ENCODE measurements around the gene NCKAP5.

NCKAP5 gene

DNA sequence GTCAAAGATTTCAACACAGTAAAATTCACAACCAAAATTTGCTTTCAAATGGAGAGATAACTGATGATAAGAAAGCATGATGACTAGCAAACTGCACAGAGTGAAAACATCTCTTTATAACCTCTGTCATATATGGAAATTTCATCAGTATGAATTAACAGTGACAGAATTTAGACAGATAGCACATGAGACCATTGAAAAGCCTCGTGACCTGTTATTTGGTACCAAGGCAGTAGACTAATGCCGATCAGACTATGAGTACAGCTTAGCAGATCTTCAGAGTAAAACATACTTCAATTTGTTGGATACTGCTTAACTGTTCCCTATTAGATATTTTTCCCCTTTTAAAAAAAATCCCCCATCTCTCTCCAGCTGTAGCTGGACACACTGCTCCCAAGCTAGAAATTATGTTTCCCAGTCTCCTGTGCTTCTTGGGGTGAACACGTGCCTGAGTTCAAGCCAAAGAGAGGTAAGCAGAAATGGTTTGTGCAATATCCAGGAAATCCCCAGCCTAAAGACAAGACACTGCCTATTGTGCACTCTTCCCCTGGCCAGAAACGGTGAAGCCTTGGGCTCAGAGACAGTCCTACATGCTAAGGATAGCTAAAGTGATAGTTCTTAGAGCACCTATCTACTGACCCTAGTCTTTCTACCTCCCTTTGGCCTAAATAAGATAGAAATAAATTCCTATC lies 256.1 kb downstream of the NCKAP5 start:
- TF ChIP-seq POLR2A (IDR thresholded peaks at IDR 0.05; ENCODE audit: low read depth, low read length) (no peak), POLR2AphosphoS5 (IDR thresholded peaks at IDR 0.05; ENCODE audit: low read depth, low read length) (no peak), TAF1 (IDR thresholded peaks at IDR 0.05; ENCODE audit: borderline replicate concordance, low read depth, low read length) (no peak)
- FAIRE-seq (no peak), DNase-seq (ENCODE audit: insufficient read length) (no peak)

DNA sequence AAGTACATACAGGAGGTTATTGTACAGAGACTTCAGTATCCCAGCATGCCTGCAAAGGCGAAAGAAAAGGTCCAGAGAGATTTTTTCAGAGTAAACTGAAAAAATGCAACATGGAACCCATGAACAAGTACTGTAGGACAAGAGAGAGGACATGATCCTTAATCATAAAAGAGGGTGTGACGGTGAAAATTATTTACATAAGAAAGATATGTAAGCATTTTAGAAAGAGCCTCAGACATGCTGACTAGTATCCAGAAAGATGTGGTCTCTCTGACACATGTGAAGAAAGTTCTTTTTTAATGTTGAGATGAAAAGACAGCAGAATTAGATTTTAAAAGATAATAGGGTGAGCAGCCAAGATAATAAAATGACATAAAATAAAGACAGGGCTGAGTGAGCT lies 262.0 kb downstream of the NCKAP5 start:
- FAIRE-seq (no peak), DNase-seq (ENCODE audit: insufficient read length) (no peak)
- TF ChIP-seq POLR2AphosphoS5 (IDR thresholded peaks at IDR 0.05; ENCODE audit: low read depth, low read length) (no peak), TAF1 (IDR thresholded peaks at IDR 0.05; ENCODE audit: borderline replicate concordance, low read depth, low read length) (no peak), POLR2A (IDR thresholded peaks at IDR 0.05; ENCODE audit: low read depth, low read length) (no peak)

DNA sequence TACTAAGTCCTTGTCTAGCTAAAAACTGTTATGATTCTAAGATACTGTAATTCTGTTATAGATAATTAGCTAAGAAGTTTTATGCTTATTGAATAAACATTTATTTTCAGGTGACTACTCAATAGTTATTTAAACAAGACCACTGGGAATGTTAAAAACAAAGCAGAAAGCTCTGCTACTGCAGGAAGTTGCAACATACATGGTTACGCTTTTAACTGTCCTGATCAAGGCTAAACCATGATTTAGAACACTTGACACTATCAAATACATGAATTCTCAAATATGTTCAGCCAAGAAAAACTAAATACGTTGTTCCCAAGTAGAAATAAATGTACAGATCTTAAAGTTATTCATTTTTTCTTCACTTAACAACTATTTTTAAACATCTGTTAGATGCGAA lies 263.9 kb downstream of the NCKAP5 start:
- DNase-seq (ENCODE audit: insufficient read length) (no peak), FAIRE-seq (no peak)
- no peak for TF ChIP-seq POLR2A (IDR thresholded peaks at IDR 0.05; ENCODE audit: low read depth, low read length)
- TF ChIP-seq POLR2AphosphoS5 (IDR thresholded peaks at IDR 0.05; ENCODE audit: low read depth, low read length) = no peak

DNA sequence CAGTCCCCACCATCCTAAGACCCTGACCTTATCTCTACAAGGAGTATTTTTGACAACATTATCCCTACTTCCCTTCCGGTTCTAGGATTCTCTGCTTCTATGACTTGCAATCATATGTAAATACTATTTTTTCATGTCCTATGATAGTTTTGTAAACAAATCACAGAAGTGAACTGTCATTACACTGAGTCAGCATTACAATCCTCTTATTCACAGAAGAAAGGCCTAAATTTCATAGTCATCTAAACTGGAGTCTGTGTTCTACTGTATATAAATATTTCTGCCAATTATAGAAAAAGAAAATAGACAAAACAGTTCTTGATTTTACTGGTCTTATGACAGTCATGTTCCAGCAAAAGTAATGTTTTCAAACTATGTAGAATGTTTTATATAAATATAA lies 265.1 kb downstream of the NCKAP5 start:
- no peak for DNase-seq (ENCODE audit: insufficient read length)
- no peak for FAIRE-seq
- no peak for TF ChIP-seq TAF1 (IDR thresholded peaks at IDR 0.05; ENCODE audit: borderline replicate concordance, low read depth, low read length)
- no peak for TF ChIP-seq POLR2A (IDR thresholded peaks at IDR 0.05; ENCODE audit: low read depth, low read length)
- no peak for TF ChIP-seq POLR2AphosphoS5 (IDR thresholded peaks at IDR 0.05; ENCODE audit: low read depth, low read length)

DNA sequence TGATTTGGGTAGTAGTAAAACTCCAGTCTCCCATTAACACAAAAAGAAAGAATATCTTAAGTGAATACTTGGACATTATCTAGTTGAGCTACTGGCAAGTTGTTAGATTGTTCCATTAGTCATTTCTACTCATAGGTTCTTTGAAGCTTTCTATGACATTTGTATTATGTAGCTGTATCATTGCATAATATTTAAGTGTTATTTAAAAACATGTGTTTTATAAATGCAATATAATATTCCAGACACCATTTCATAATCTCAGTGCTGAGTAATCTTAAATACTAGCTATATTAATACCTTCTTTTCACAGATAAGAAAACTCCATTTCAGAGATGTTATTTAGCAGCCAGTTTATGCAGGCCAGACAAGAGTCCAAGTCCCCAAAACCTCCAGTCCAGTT lies 271.9 kb downstream of the NCKAP5 start:
- no peak for FAIRE-seq
- no peak for TF ChIP-seq TAF1 (IDR thresholded peaks at IDR 0.05; ENCODE audit: borderline replicate concordance, low read depth, low read length)
- TF ChIP-seq POLR2AphosphoS5 (IDR thresholded peaks at IDR 0.05; ENCODE audit: low read depth, low read length) = no peak
- TF ChIP-seq POLR2A (IDR thresholded peaks at IDR 0.05; ENCODE audit: low read depth, low read length) = no peak
- DNase-seq (ENCODE audit: insufficient read length) = no peak

DNA sequence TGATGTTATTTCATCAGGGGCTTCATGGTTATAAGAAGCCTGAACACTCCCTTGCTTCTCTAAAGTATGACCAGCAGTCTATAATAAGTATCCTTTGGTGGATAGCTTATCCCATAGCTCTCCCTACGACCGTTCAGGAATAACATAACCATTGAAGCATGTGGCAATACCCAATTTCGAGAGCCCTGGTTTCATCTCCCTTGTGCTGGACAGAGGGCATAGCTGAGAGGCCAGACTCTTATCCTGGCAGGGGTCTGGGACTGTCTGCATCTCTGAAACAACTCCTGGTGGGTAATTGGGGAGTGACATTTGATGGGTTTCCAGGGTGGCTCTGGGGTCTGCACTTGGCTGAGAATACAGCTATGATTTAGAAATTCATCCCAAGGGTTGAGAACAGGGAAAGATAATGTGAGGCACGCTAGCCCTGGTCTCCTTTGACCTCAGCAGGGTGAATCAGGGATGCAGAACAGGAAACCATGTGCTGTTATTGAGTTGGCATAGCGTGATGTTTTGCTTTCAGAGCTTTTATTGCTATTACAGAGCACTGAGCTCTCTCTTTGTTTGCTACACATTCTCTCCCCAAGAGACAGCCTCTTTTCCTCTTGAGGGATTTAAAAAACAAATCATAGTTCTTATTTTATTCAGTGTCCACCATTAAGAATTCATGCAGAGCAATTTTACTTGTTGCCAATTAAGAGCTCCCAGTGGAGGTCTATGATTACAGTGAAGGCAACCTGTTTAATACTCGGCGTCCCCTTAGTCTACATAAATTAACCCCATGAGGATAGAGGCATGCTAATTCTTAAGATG lies 274.5 kb downstream of the NCKAP5 start:
- no peak for DNase-seq (ENCODE audit: insufficient read length)

DNA sequence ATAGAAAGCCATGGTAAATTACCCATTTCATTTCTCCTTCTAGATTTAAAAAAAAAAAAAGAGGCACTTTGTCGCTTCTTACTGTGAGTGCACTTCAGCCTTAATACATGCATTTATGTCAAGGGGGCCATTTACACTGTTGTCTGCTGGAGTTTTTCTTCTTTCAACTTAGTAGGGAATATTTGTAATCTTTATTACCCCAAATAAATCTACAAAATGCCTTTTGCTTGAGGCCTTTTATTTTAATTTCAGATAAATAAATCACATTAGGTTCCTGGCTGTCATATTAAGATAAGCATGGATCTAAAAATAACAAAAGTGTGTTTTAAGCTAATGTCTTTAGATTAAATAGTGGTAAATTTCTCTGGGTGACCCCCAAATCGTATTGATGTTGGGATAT lies 276.0 kb downstream of the NCKAP5 start:
- DNase-seq (ENCODE audit: insufficient read length) (no peak), FAIRE-seq (no peak)
- TF ChIP-seq TAF1 (IDR thresholded peaks at IDR 0.05; ENCODE audit: borderline replicate concordance, low read depth, low read length) = no peak
- TF ChIP-seq POLR2A (IDR thresholded peaks at IDR 0.05; ENCODE audit: low read depth, low read length) = no peak
- no peak for TF ChIP-seq POLR2AphosphoS5 (IDR thresholded peaks at IDR 0.05; ENCODE audit: low read depth, low read length)

More for the DNA sequence above, 274.5 kb downstream of the NCKAP5 start:
- TF ChIP-seq POLR2A (IDR thresholded peaks at IDR 0.05; ENCODE audit: low read depth, low read length) = no peak
- no peak for TF ChIP-seq POLR2AphosphoS5 (IDR thresholded peaks at IDR 0.05; ENCODE audit: low read depth, low read length)
- TF ChIP-seq TAF1 (IDR thresholded peaks at IDR 0.05; ENCODE audit: borderline replicate concordance, low read depth, low read length) = no peak
- no peak for FAIRE-seq

DNA sequence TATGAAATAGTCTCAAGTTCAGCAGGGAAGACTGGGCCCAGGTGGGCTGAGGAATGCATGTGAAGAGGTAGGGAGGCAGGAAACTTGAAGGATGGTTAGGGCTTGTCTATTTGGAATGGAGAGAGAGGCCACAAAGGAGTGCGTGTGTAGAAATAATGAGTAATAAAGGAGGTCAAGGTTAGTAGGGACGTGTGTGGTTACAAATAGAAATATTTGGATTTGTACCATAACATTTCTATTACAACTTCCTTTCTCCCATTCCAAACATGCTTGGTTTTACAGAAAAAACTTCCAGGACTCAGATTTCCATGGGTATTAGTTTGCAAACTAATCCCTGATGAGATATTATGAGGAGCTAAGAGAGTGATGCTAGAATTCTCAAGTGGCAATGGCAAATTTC lies 280.6 kb downstream of the NCKAP5 start:
- no peak for FAIRE-seq

DNA sequence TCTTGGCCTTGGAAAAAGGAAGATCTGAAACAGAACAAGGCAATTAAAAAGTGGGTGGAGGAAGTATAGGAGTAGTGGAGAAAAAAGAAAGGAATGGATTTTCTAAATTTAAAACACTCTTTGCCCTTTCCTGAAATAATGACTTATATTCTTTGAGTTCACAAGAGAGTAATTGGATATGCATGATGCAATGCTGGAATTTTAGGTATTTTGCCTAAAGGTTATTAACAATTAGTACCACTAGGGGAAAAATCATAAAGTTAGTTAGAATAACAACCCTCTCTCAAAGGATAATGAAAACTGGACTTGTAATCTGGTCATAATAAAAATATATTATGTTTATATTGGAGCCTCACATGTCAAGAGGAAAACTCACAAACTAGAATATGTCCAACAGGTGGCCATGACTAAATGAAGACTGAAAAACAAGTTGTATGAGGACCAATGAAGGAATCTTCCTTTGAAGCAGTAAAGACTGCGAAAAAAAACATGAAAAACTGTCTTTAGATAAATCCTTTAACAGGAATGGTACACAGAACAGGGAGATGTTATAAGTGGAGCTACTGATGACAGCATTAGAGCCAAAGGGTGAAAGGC lies 281.8 kb downstream of the NCKAP5 start:
- TF ChIP-seq POLR2A (IDR thresholded peaks at IDR 0.05; ENCODE audit: low read depth, low read length) (no peak), TAF1 (IDR thresholded peaks at IDR 0.05; ENCODE audit: borderline replicate concordance, low read depth, low read length) (no peak), POLR2AphosphoS5 (IDR thresholded peaks at IDR 0.05; ENCODE audit: low read depth, low read length) (no peak)
- FAIRE-seq = no peak
- DNase-seq (ENCODE audit: insufficient read length) = no peak

More for the DNA sequence above, 280.6 kb downstream of the NCKAP5 start:
- TF ChIP-seq POLR2AphosphoS5 (IDR thresholded peaks at IDR 0.05; ENCODE audit: low read depth, low read length) = no peak
- no peak for TF ChIP-seq TAF1 (IDR thresholded peaks at IDR 0.05; ENCODE audit: borderline replicate concordance, low read depth, low read length)
- no peak for TF ChIP-seq POLR2A (IDR thresholded peaks at IDR 0.05; ENCODE audit: low read depth, low read length)
- DNase-seq (ENCODE audit: insufficient read length) = no peak

DNA sequence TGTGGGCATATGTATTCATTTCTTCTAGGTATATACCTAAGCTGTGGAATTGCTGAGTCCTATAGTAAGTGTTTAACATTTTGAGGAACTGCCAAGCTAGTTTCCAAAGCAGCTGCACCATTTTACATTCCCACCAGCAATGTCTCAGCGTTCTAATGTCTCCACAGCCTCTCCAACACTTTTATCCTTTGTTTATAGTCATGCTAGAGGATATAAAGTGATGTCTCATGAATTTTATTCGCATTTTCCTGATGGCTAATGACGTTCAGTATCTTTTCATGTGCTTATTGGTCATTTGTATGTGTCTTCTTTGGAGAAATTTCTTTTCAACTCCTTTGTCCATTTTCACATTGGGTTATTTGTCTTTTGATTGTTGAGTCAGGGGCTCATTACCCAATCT lies 295.2 kb downstream of the NCKAP5 start:
- FAIRE-seq = no peak
- TF ChIP-seq POLR2A (IDR thresholded peaks at IDR 0.05; ENCODE audit: low read depth, low read length) (no peak), TAF1 (IDR thresholded peaks at IDR 0.05; ENCODE audit: borderline replicate concordance, low read depth, low read length) (no peak)
- DNase-seq (ENCODE audit: insufficient read length) = no peak

DNA sequence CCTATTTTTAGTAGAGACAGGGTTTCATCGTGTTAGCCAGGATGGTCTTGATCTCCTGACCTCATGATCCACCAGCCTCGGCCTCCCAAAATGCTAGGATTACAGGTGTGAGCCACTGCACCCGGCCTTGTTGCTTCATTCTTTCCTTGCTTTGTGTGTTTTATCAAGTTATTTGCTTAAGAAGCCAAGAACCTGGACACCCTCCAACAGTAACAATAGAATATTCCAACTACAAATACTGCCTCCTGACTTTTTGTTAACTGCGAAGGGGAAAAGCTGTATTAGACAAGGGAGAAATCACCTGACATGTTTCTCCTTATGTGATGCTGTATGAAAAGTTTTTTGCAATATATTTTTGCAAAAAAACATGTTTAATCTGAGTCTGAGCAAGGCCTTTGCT lies 297.2 kb downstream of the NCKAP5 start:
- DNase-seq (ENCODE audit: insufficient read length) = no peak
- FAIRE-seq = no peak
- TF ChIP-seq POLR2AphosphoS5 (IDR thresholded peaks at IDR 0.05; ENCODE audit: low read depth, low read length) (no peak), TAF1 (IDR thresholded peaks at IDR 0.05; ENCODE audit: borderline replicate concordance, low read depth, low read length) (no peak), POLR2A (IDR thresholded peaks at IDR 0.05; ENCODE audit: low read depth, low read length) (no peak)

DNA sequence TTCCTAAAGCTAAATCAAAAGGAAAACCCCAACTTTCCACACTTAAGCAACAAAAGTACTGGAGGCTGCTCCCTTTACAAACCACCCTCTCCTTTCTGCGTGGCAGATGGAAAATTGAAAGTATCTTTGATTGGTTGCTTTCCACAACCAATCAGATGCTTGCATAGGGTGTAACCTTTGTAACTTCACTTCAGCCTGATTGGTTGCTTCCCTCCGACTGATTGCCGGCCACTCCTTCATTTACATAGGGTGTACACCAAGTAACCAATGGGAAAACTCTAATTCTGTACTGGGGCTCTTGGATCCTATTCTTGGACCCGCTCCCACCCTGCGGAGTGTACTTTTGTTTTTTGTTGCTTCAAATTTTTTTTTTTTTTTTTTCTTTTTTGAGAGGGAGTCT lies 297.7 kb downstream of the NCKAP5 start:
- no peak for DNase-seq (ENCODE audit: insufficient read length)
- TF ChIP-seq POLR2AphosphoS5 (IDR thresholded peaks at IDR 0.05; ENCODE audit: low read depth, low read length) (no peak), TAF1 (IDR thresholded peaks at IDR 0.05; ENCODE audit: borderline replicate concordance, low read depth, low read length) (no peak), POLR2A (IDR thresholded peaks at IDR 0.05; ENCODE audit: low read depth, low read length) (no peak)
- no peak for FAIRE-seq

Data from GM12892 (cell line).